NCI-H2196 treated with DMSO at 0.1 percent for 48 hours (cell line): ENCODE data around the gene ACBD6.
A peak's percentile ranks its signal among the peaks of the same experiment; 100 is the strongest.

ENCODE experiments used
- DNase-seq: peaks from one replicate; lab custom pipeline; 2025; ENCODE audit not compliant: unreplicated experiment; lab: John Stamatoyannopoulos, UW

Gene ACBD6

GRCh38 chr1:180376800-180377199 lies 125.6 kb downstream of the ACBD6 start:
- no peak for DNase-seq

GRCh38 chr1:180376253-180376652 lies 126.1 kb downstream of the ACBD6 start:
- DNase-seq: no peak

- no peak for DNase-seq
Measured at GRCh38 chr1:180372728-180373127, 129.6 kb downstream of the ACBD6 start.

GRCh38 chr1:180370597-180370996 lies 131.8 kb downstream of the ACBD6 start:
- no peak for DNase-seq

GRCh38 chr1:180370188-180370587 lies 132.2 kb downstream of the ACBD6 start:
- no peak for DNase-seq

- no peak for DNase-seq
Measured at GRCh38 chr1:180369061-180369460, 133.3 kb downstream of the ACBD6 start.

GRCh38 chr1:180366371-180367068 lies 135.9 kb downstream of the ACBD6 start:
- DNase-seq: no peak

- no peak for DNase-seq
Measured at GRCh38 chr1:180365039-180365438, 137.3 kb downstream of the ACBD6 start.

GRCh38 chr1:180363246-180363995 lies 139.0 kb downstream of the ACBD6 start:
- DNase-seq: no peak

- no peak for DNase-seq
Measured at GRCh38 chr1:180360333-180361075, 141.9 kb downstream of the ACBD6 start.

- peak; percentile 8 for DNase-seq
Measured at GRCh38 chr1:180358649-180359048, 143.7 kb downstream of the ACBD6 start.

- no peak for DNase-seq
Measured at GRCh38 chr1:180353945-180354344, 148.4 kb downstream of the ACBD6 start.

GRCh38 chr1:180352588-180352987 lies 149.8 kb downstream of the ACBD6 start:
- no peak for DNase-seq

- DNase-seq: no peak
Measured at GRCh38 chr1:180352021-180352420, 150.4 kb downstream of the ACBD6 start.

GRCh38 chr1:180345148-180345547 lies 157.2 kb downstream of the ACBD6 start:
- DNase-seq: no peak

- DNase-seq: peak; percentile 88
Measured at GRCh38 chr1:180343921-180344769, 158.2 kb downstream of the ACBD6 start.

- DNase-seq: no peak
Measured at GRCh38 chr1:180327089-180327488, 175.3 kb downstream of the ACBD6 start.

- DNase-seq: no peak
Measured at GRCh38 chr1:180312926-180313325, 189.5 kb downstream of the ACBD6 start.

GRCh38 chr1:180311011-180311730 lies 191.2 kb downstream of the ACBD6 start:
- no peak for DNase-seq

- DNase-seq: no peak
Measured at GRCh38 chr1:180310095-180310494, 192.3 kb downstream of the ACBD6 start.
